Fibroblast of villous mesenchyme (primary cell): Measurements from ENCODE around the gene JAZF1. TPM values are rescaled to one million over a fixed set of nuclear protein-coding genes. Genes with fewer than 3 reads are reported as not detected.

Source experiments
- DNase-seq: peaks from one replicate; pipeline ENCODE4 v3.0.0-alpha.2; 2010; ENCODE audit warnings: low read depth
- H3K4me3 ChIP-seq: 2 replicates; pipeline ENCODE4 v1.5.1; 2011; ENCODE audit warnings: low read depth, mild to moderate bottlenecking, low read length
- CTCF ChIP-seq: IDR thresholded peaks from 2 replicates; pipeline ENCODE4 v1.5.1; 2012; ENCODE audit warnings: low read depth, mild to moderate bottlenecking, low read length; ENCODE audit not compliant: insufficient read depth
- total RNA-seq: library from RNA; depleted of rRNA; stranded (reverse); fragments of >200 nt; gene quantifications from 2 replicates; pipeline ENCODE4 v1.2.3, GENCODE V29; 2012

JAZF1 gene
- total RNA-seq, 1 donor = 38.4 TPM

GRCh38 chr7:28183627-28184026 is 3.0 kb upstream of the JAZF1 start:
- DNase-seq = peak; percentile 39

GRCh38 chr7:28182071-28182471 is 1.5 kb upstream of the JAZF1 start:
- no peak for TF ChIP-seq CTCF
- H3K4me3 ChIP-seq = no peak overlapping the region
- DNase-seq = no peak

More at GRCh38 chr7:28183627-28184026, 3.0 kb upstream of the JAZF1 start:
- no peak overlapping the region for H3K4me3 ChIP-seq
- TF ChIP-seq CTCF = no peak

GRCh38 chr7:28181416-28181815 is 821 bp upstream of the JAZF1 start:
- H3K4me3 ChIP-seq = no peak overlapping the region
- no peak for DNase-seq
- TF ChIP-seq CTCF = no peak

- H3K4me3 ChIP-seq = peak overlapping the region; percentile 82
- no peak for TF ChIP-seq CTCF
- no peak for DNase-seq
These were observed 598 bp downstream of the JAZF1 start for GRCh38 chr7:28180031-28180363.

GRCh38 chr7:28179120-28180030 is 1.2 kb downstream of the JAZF1 start:
- TF ChIP-seq CTCF = no peak
- peak overlapping the region; percentile 82 for H3K4me3 ChIP-seq
- DNase-seq = peak; percentile 59

- H3K4me3 ChIP-seq = peak overlapping the region; percentile 82
- no peak for TF ChIP-seq CTCF
- no peak for DNase-seq
These were observed 2.0 kb downstream of the JAZF1 start for GRCh38 chr7:28178599-28178998.

- H3K4me3 ChIP-seq = no peak overlapping the region
- no peak for TF ChIP-seq CTCF
- no peak for DNase-seq
These were observed 2.8 kb downstream of the JAZF1 start for GRCh38 chr7:28177836-28178235.
